Karpas-422 (cell line): ENCODE data around the gene FUCA1. TPM values are rescaled to one million over a fixed set of nuclear protein-coding genes. Genes with fewer than 3 reads are reported as not detected.

Source experiments
- DNase-seq: peaks from one replicate; pipeline ENCODE4 v3.0.0-alpha.2; 2015
- H2AFZ ChIP-seq: fragments of 200-600 bp; sonication (generic); 2 replicates; pipeline ENCODE4 v1.6.1; 2014; ENCODE audit warnings: antibody characterized with exemption, low read length, mixed read lengths
- H3K27ac ChIP-seq: fragments of 200-600 bp; sonication (generic); 2 replicates; pipeline ENCODE4 v1.5.1; 2014; ENCODE audit warnings: mild to moderate bottlenecking, low read length, moderate library complexity
- H3K27me3 ChIP-seq: fragments of 200-600 bp; sonication (generic); 2 replicates; pipeline ENCODE4 v1.6.1; 2014; ENCODE audit warnings: low read length, mixed read lengths
- H3K36me3 ChIP-seq: fragments of 200-600 bp; sonication (generic); 2 replicates; pipeline ENCODE4 v1.6.1; 2014; ENCODE audit warnings: low read length, mixed read lengths; ENCODE audit not compliant: insufficient read depth
- H3K4me1 ChIP-seq: fragments of 200-600 bp; sonication (generic); 2 replicates; pipeline ENCODE4 v1.6.1; 2014; ENCODE audit warnings: mild to moderate bottlenecking, low read length, mixed read lengths
- H3K4me2 ChIP-seq: fragments of 200-600 bp; sonication (generic); 2 replicates; pipeline ENCODE4 v1.6.1; 2014; ENCODE audit warnings: low read length, low read depth, mild to moderate bottlenecking; ENCODE audit not compliant: poor library complexity, severe bottlenecking
- H3K4me3 ChIP-seq: fragments of 200-600 bp; sonication (generic); 2 replicates; pipeline ENCODE4 v1.5.1; 2014; ENCODE audit warnings: mild to moderate bottlenecking, antibody characterized with exemption, low read length, mixed read lengths
- H3K79me2 ChIP-seq: fragments of 200-600 bp; sonication (generic); 2 replicates; pipeline ENCODE4 v1.6.1; 2014; ENCODE audit warnings: mild to moderate bottlenecking, low read length, mixed read lengths
- H3K9ac ChIP-seq: fragments of 200-600 bp; sonication (generic); 2 replicates; pipeline ENCODE4 v1.6.0; 2014; ENCODE audit warnings: low read length
- H3K9me2 ChIP-seq: fragments of 200-600 bp; sonication (generic), shearing (Covaris generic); replicated peaks from 2 replicates; pipeline ENCODE4 v1.6.0; 2014; ENCODE audit warnings: mild to moderate bottlenecking, low read length, moderate library complexity; ENCODE audit not compliant: insufficient read depth
- H3K9me3 ChIP-seq: fragments of 300-700, 200-600 bp; sonication (generic); 2 replicates; pipeline ENCODE4 v1.6.1; 2014; ENCODE audit warnings: low read length, mixed read lengths
- H4K20me1 ChIP-seq: fragments of 200-600 bp; sonication (generic); 2 replicates; pipeline ENCODE4 v1.6.1; 2014; ENCODE audit warnings: mild to moderate bottlenecking, antibody characterized with exemption, low read length, low read depth; ENCODE audit not compliant: insufficient read depth
- total RNA-seq: library from RNA; depleted of rRNA; stranded (reverse); fragments of >200 nt; shearing (Covaris generic); gene quantifications from 2 replicates; pipeline ENCODE4 v1.2.3, GENCODE V29; 2014; ENCODE audit warnings: low replicate concordance; rRNA removed

Gene FUCA1
- total RNA-seq, 1 experiment from 2014 or later: 47.2 TPM

DNA sequence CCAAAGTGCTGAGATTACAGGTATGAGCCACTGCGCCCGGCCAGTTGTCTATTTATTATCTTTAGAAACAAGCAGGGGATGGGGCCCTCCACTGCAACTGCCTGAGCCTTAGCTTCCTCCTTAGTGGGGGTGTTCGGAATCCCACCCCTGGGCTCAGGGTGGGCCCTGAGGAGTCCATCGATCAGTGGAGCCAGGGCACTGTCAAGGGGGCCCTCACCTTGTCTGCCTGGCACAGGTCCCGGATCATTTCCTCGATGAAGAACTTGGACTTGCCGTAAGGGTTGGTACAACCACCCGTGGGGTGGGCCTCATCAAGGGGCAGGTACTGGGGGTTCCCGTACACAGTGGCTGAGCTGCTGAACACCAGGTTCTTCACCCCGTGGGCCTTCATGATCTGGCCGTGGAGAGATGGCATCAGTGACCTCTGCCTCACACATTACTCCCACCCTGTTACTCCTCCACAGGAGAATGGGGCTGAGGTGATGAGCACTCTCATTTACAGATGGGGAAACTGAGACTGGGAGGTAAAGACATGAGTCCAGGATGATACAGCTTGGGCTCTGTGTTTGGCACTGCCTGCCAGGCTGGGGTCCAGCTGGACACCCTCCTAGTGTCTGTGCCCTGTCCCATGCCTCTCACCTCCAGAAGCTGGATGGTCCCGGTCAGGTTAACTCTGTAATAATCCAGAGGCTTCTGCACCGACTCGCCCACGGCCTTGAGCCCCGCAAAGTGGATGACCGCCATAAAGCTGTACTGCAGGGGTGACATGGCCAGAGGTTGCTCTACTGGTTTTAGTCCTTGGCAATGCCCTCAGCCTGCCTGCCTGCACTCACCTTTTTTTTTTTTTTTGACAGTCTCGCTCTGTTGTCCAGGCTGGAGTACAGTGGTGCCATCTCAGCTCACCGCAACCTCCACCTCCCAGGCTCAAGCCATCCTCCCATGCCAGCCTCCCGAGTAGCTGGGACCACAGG is 70.3 kb downstream of the FUCA1 start:
- H3K9me2 ChIP-seq: no peaks in the 10 kb centered on the region
- H3K27ac ChIP-seq: no peak overlapping the region
- H3K9ac ChIP-seq: no peak overlapping the region
- H3K9me3 ChIP-seq: no peaks in the 10 kb centered on the region
- peaks cover 12% of the 10 kb centered on the region for H3K79me2 ChIP-seq
- H2AFZ ChIP-seq: no peak overlapping the region
- no peak overlapping the region for H3K4me3 ChIP-seq
- no peak for DNase-seq
- H3K4me1 ChIP-seq: peaks cover 22% of the 10 kb centered on the region
- H4K20me1 ChIP-seq: no peaks in the 10 kb centered on the region
- no peaks in the 10 kb centered on the region for H3K36me3 ChIP-seq
- H3K4me2 ChIP-seq: no peak overlapping the region
- H3K27me3 ChIP-seq: no peaks in the 10 kb centered on the region

DNA sequence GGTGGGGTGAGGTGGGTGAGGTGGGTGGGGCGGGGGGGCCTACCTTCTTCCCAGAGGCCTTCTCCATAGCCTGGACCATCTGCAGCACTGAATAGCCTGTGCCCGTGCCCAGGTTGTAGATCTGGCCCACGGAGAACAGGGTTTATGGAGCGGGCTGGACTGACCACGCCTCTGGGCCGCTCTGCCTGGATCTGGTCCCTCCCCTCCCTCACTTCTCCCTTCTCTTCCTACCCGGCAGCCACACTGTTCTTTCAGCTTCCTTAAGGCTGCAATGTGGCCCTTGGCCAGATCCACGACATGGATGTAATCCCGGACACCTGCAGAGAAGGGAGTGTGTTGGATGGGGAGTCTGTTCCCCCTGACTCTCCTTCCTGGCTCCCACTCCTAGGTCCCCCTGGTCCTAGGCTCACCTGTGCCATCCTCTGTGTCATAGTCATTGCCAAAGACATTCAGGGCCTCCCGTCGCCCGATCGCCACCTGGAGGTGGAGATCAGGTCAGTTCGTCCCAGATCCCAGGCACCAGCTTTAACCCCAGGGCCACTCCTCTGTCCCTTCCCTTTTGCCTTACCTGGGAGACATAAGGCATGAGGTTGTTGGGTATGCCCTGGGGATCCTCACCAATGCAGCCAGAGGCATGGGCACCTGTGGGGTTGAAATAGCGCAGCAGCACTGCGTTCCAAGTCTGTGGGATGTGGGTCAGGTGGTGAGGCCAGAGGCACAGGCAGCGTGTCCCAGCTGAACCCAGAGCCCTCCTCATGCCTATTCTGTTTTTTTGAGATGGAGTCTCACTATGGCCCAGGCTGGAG is 71.4 kb downstream of the FUCA1 start:
- no peak overlapping the region for H3K4me2 ChIP-seq
- no peak for DNase-seq
- H3K4me1 ChIP-seq: peaks cover 27% of the 10 kb centered on the region
- peaks cover 22% of the 10 kb centered on the region for H3K79me2 ChIP-seq
- no peak overlapping the region for H2AFZ ChIP-seq
- H3K27me3 ChIP-seq: no peaks in the 10 kb centered on the region
- H3K27ac ChIP-seq: no peak overlapping the region
- no peaks in the 10 kb centered on the region for H3K36me3 ChIP-seq
- no peaks in the 10 kb centered on the region for H3K9me2 ChIP-seq
- H3K4me3 ChIP-seq: no peak overlapping the region
- H4K20me1 ChIP-seq: peaks cover 6% of the 10 kb centered on the region; the same call in 1 of the 2 replicates
- H3K9me3 ChIP-seq: no peaks in the 10 kb centered on the region
- no peak overlapping the region for H3K9ac ChIP-seq

DNA sequence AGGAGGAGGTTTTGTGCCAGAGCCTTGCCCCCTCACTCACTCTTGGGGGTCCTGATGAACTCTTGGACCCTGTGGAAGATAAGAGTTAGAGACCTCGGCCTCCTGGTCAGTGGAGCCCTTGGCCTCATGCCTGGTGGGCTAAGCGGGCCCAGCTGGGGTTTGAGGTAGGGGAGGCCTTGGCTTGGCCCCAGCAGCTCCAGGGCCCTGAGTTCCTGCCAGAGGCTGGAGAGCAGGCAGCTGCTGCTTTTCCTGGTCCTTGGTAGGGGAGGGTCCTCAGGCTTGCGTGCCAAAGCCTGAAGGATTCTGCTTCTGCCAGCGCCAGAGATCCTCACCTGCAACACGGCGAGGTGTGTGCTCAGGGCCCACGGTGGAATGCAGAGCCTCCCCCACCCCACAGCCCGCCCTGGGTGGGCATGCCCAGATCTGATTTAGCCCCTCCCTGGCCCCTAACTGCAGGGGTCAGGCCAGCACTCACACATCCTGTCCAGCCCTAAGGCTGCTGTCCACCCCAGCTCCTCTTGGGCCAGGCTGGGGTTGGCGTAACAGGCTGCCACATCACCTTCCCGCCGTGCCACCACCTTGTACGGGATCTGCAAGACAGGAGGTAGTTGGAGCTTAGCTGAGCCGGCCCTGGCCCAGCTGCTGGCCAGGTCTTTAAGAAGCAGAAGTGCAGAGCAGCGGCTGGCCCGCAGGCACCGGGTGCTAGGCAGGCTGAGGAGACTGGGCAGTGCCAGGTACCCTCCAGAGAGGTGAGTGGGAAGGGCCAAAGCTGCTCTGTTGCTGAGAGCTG is 72.2 kb downstream of the FUCA1 start:
- no peaks in the 10 kb centered on the region for H3K9me2 ChIP-seq
- H3K36me3 ChIP-seq: no peaks in the 10 kb centered on the region
- no peak overlapping the region for H3K4me2 ChIP-seq
- peaks cover 20% of the 10 kb centered on the region for H3K4me1 ChIP-seq
- H3K9me3 ChIP-seq: no peaks in the 10 kb centered on the region
- peaks cover 6% of the 10 kb centered on the region; the same call in 1 of the 2 replicates for H4K20me1 ChIP-seq
- no peaks in the 10 kb centered on the region for H3K27me3 ChIP-seq
- no peak for DNase-seq
- H3K27ac ChIP-seq: no peak overlapping the region
- peaks cover 28% of the 10 kb centered on the region for H3K79me2 ChIP-seq
- H3K9ac ChIP-seq: no peak overlapping the region
- H3K4me3 ChIP-seq: no peak overlapping the region
- no peak overlapping the region for H2AFZ ChIP-seq

Other genes with a start within 250 kb of the FUCA1 start
- gene RPL11, start 176.5 kb downstream of the FUCA1 start, total RNA-seq: 1,479 and 2,277 TPM in 2 replicates
- 14.6 and 16.9 TPM in 2 replicates for gene ELOA, start 124.8 kb downstream of the FUCA1 start, total RNA-seq
- gene PITHD1, start 89.9 kb downstream of the FUCA1 start, total RNA-seq: 35.6 and 55.7 TPM in 2 replicates
- gene LYPLA2, start 77.1 kb downstream of the FUCA1 start, total RNA-seq: 43.1 and 69.8 TPM in 2 replicates
- gene GALE, start 67.5 kb downstream of the FUCA1 start, total RNA-seq: 16.8 and 39.7 TPM in 2 replicates
- 25.6 and 45.2 TPM in 2 replicates for gene HMGCL, start 42.9 kb downstream of the FUCA1 start, total RNA-seq
- gene CNR2, start 45.1 kb upstream of the FUCA1 start, total RNA-seq: 16.4 and 18.9 TPM in 2 replicates
- 114 and 140 TPM in 2 replicates for gene PNRC2, start 91.5 kb upstream of the FUCA1 start, total RNA-seq
- 87.6 and 150 TPM in 2 replicates for gene SRSF10, start 112.0 kb upstream of the FUCA1 start, total RNA-seq
- not detected in 2 replicates for gene MYOM3, start 243.8 kb upstream of the FUCA1 start, total RNA-seq